Measurements from ENCODE around the gene TAS2R60.
"Not testable (repeated sequence)": the region's sequence is repeated elsewhere in the genome, so short reads cannot be mapped to it uniquely, and the experiment has no call there.

TAS2R60 gene

GRCh38 chr7:143479055-143479766 is 36.0 kb downstream of the TAS2R60 start:
- Histone ChIP-seq H3K4me3 (ENCODE audit: low read depth, low read length) (no peak overlapping the region), H3K36me3 (ENCODE audit: insufficient read depth, low read length) (no peaks in the 10 kb centered on the region), H3K4me1 (ENCODE audit: control insufficient read depth, insufficient read depth, low read length, unreplicated experiment) (no peaks in the 10 kb centered on the region), H3K27me3 (ENCODE audit: insufficient read depth, low read length) (no peaks in the 10 kb centered on the region), H3K79me2 (ENCODE audit: control insufficient read depth, insufficient read depth, low read length, unreplicated experiment) (no peaks in the 10 kb centered on the region), H2AFZ (ENCODE audit: low read length, unreplicated experiment) (no peak overlapping the region), H3K27ac (ENCODE audit: low read depth, low read length) (no peak overlapping the region)

GRCh38 chr7:143480501-143480900 is 37.2 kb downstream of the TAS2R60 start:
- H3K36me3 ChIP-seq (ENCODE audit: insufficient read depth, low read length) = no peaks in the 10 kb centered on the region
- no peaks in the 10 kb centered on the region for H3K79me2 ChIP-seq (ENCODE audit: control insufficient read depth, insufficient read depth, low read length, unreplicated experiment)
- no peaks in the 10 kb centered on the region for H3K27me3 ChIP-seq (ENCODE audit: insufficient read depth, low read length)
- H3K4me3 ChIP-seq (ENCODE audit: low read depth, low read length) = no peak overlapping the region
- no peak overlapping the region for H3K27ac ChIP-seq (ENCODE audit: low read depth, low read length)
- no peak overlapping the region for H2AFZ ChIP-seq (ENCODE audit: low read length, unreplicated experiment)
- H3K4me1 ChIP-seq (ENCODE audit: control insufficient read depth, insufficient read depth, low read length, unreplicated experiment) = peaks cover 5% of the 10 kb centered on the region

GRCh38 chr7:143484119-143484518 is 40.9 kb downstream of the TAS2R60 start:
- H3K79me2 ChIP-seq (ENCODE audit: control insufficient read depth, insufficient read depth, low read length, unreplicated experiment) = no peaks in the 10 kb centered on the region
- peaks cover 19% of the 10 kb centered on the region for H3K4me1 ChIP-seq (ENCODE audit: control insufficient read depth, insufficient read depth, low read length, unreplicated experiment)
- no peaks in the 10 kb centered on the region for H3K36me3 ChIP-seq (ENCODE audit: insufficient read depth, low read length)
- no peaks in the 10 kb centered on the region for H3K27me3 ChIP-seq (ENCODE audit: insufficient read depth, low read length)
- H3K27ac ChIP-seq (ENCODE audit: low read depth, low read length) = no peak overlapping the region
- H3K4me3 ChIP-seq (ENCODE audit: low read depth, low read length) = no peak overlapping the region
- no peak overlapping the region for H2AFZ ChIP-seq (ENCODE audit: low read length, unreplicated experiment)

- H3K4me1 ChIP-seq (ENCODE audit: control insufficient read depth, insufficient read depth, low read length, unreplicated experiment) = peaks cover 19% of the 10 kb centered on the region
- H2AFZ ChIP-seq (ENCODE audit: low read length, unreplicated experiment) = no peak overlapping the region
- no peaks in the 10 kb centered on the region for H3K79me2 ChIP-seq (ENCODE audit: control insufficient read depth, insufficient read depth, low read length, unreplicated experiment)
- H3K4me3 ChIP-seq (ENCODE audit: low read depth, low read length) = no peak overlapping the region
- no peak overlapping the region for H3K27ac ChIP-seq (ENCODE audit: low read depth, low read length)
- no peaks in the 10 kb centered on the region for H3K27me3 ChIP-seq (ENCODE audit: insufficient read depth, low read length)
- no peaks in the 10 kb centered on the region for H3K36me3 ChIP-seq (ENCODE audit: insufficient read depth, low read length)
Observed at GRCh38 chr7:143485094-143485493, 41.8 kb downstream of the TAS2R60 start.

GRCh38 chr7:143485500-143485899 is 42.2 kb downstream of the TAS2R60 start:
- Histone ChIP-seq H3K4me3 (ENCODE audit: low read depth, low read length) (no peak overlapping the region), H3K79me2 (ENCODE audit: control insufficient read depth, insufficient read depth, low read length, unreplicated experiment) (no peaks in the 10 kb centered on the region), H3K4me1 (ENCODE audit: control insufficient read depth, insufficient read depth, low read length, unreplicated experiment) (peaks cover 19% of the 10 kb centered on the region), H3K27ac (ENCODE audit: low read depth, low read length) (no peak overlapping the region), H3K36me3 (ENCODE audit: insufficient read depth, low read length) (no peaks in the 10 kb centered on the region), H3K27me3 (ENCODE audit: insufficient read depth, low read length) (no peaks in the 10 kb centered on the region), H2AFZ (ENCODE audit: low read length, unreplicated experiment) (no peak overlapping the region)

- peaks cover 22% of the 10 kb centered on the region for H3K4me1 ChIP-seq (ENCODE audit: control insufficient read depth, insufficient read depth, low read length, unreplicated experiment)
- not testable (repeated sequence) for H3K27me3 ChIP-seq (ENCODE audit: insufficient read depth, low read length); H3K4me3 ChIP-seq (ENCODE audit: low read depth, low read length); H2AFZ ChIP-seq (ENCODE audit: low read length, unreplicated experiment); H3K36me3 ChIP-seq (ENCODE audit: insufficient read depth, low read length); H3K27ac ChIP-seq (ENCODE audit: low read depth, low read length); H3K79me2 ChIP-seq (ENCODE audit: control insufficient read depth, insufficient read depth, low read length, unreplicated experiment)
Observed at GRCh38 chr7:143486266-143486665, 43.0 kb downstream of the TAS2R60 start.

GRCh38 chr7:143487061-143487460 is 43.8 kb downstream of the TAS2R60 start:
- H3K4me1 ChIP-seq (ENCODE audit: control insufficient read depth, insufficient read depth, low read length, unreplicated experiment) = peaks cover 29% of the 10 kb centered on the region
- no peak overlapping the region for H3K4me3 ChIP-seq (ENCODE audit: low read depth, low read length)
- H3K27me3 ChIP-seq (ENCODE audit: insufficient read depth, low read length) = no peaks in the 10 kb centered on the region
- peak overlapping the region; percentile 24; the same call in 1 of the 2 replicates for H3K27ac ChIP-seq (ENCODE audit: low read depth, low read length)
- no peaks in the 10 kb centered on the region for H3K79me2 ChIP-seq (ENCODE audit: control insufficient read depth, insufficient read depth, low read length, unreplicated experiment)
- H3K36me3 ChIP-seq (ENCODE audit: insufficient read depth, low read length) = no peaks in the 10 kb centered on the region
- peak overlapping the region; percentile 51 for H2AFZ ChIP-seq (ENCODE audit: low read length, unreplicated experiment)

- peak overlapping the region; percentile 24; the same call in 1 of the 2 replicates for H3K27ac ChIP-seq (ENCODE audit: low read depth, low read length)
- H3K4me1 ChIP-seq (ENCODE audit: control insufficient read depth, insufficient read depth, low read length, unreplicated experiment) = peaks cover 34% of the 10 kb centered on the region
- no peaks in the 10 kb centered on the region for H3K36me3 ChIP-seq (ENCODE audit: insufficient read depth, low read length)
- no peaks in the 10 kb centered on the region for H3K79me2 ChIP-seq (ENCODE audit: control insufficient read depth, insufficient read depth, low read length, unreplicated experiment)
- H3K27me3 ChIP-seq (ENCODE audit: insufficient read depth, low read length) = no peaks in the 10 kb centered on the region
- H3K4me3 ChIP-seq (ENCODE audit: low read depth, low read length) = 0 out of 2 replicates have a peak overlapping the region, but pooled peaks have one; percentile 18
- peak overlapping the region; percentile 51 for H2AFZ ChIP-seq (ENCODE audit: low read length, unreplicated experiment)
Observed at GRCh38 chr7:143487566-143487965, 44.3 kb downstream of the TAS2R60 start.

- peaks cover 44% of the 10 kb centered on the region for H3K4me1 ChIP-seq (ENCODE audit: control insufficient read depth, insufficient read depth, low read length, unreplicated experiment)
- no peaks in the 10 kb centered on the region for H3K36me3 ChIP-seq (ENCODE audit: insufficient read depth, low read length)
- no peak overlapping the region for H3K27ac ChIP-seq (ENCODE audit: low read depth, low read length)
- H2AFZ ChIP-seq (ENCODE audit: low read length, unreplicated experiment) = no peak overlapping the region
- no peak overlapping the region for H3K4me3 ChIP-seq (ENCODE audit: low read depth, low read length)
- H3K79me2 ChIP-seq (ENCODE audit: control insufficient read depth, insufficient read depth, low read length, unreplicated experiment) = no peaks in the 10 kb centered on the region
- no peaks in the 10 kb centered on the region for H3K27me3 ChIP-seq (ENCODE audit: insufficient read depth, low read length)
Observed at GRCh38 chr7:143490717-143491306, 47.6 kb downstream of the TAS2R60 start.

GRCh38 chr7:143492043-143492471 is 48.8 kb downstream of the TAS2R60 start:
- Histone ChIP-seq H2AFZ (ENCODE audit: low read length, unreplicated experiment) (no peak overlapping the region), H3K36me3 (ENCODE audit: insufficient read depth, low read length) (no peaks in the 10 kb centered on the region), H3K4me1 (ENCODE audit: control insufficient read depth, insufficient read depth, low read length, unreplicated experiment) (peaks cover 40% of the 10 kb centered on the region), H3K27me3 (ENCODE audit: insufficient read depth, low read length) (no peaks in the 10 kb centered on the region), H3K79me2 (ENCODE audit: control insufficient read depth, insufficient read depth, low read length, unreplicated experiment) (no peaks in the 10 kb centered on the region), H3K27ac (ENCODE audit: low read depth, low read length) (peak overlapping the region; percentile 63), H3K4me3 (ENCODE audit: low read depth, low read length) (no peak overlapping the region)

Data from ACC112 (cell line).